PC-9 (cell line): Measurements from ENCODE around the gene HNRNPK. TPM values are rescaled to one million over a fixed set of nuclear protein-coding genes. Genes with fewer than 3 reads are reported as not detected.

Experiments
- BruUV-seq: library from RNA; stranded (reverse); fragments of 400-500 nt; replicated peaks from 2 replicates; lab custom pipeline; 2021; lab: Mats Ljungman, UMichigan
- CTCF ChIA-PET: fragments of 300-600 bp; sonication (Branson Sonifier 250); formaldehyde crosslinking; loops from one replicate; lab custom pipeline; 2022; ENCODE audit warnings: antibody characterized with exemption; lab: Charles Lee
- POLR2A ChIA-PET: fragments of 300-600 bp; sonication (Branson Sonifier 250); formaldehyde crosslinking; loops from one replicate; lab custom pipeline; 2022; ENCODE audit warnings: antibody characterized with exemption; ENCODE audit not compliant: unreplicated experiment; lab: Charles Lee
- DNase-seq, 2 experiments: peaks; one replicate each; pipeline versions ENCODE4 v3.0.0 to v3.0.0-alpha.2; 2015 to 2022; ENCODE audit warnings: mixed read lengths in 1 of 2
- H2AFZ ChIP-seq: fragments of 200-600 bp; sonication (generic); 2 replicates; pipeline ENCODE4 v1.8.1; 2017; ENCODE audit warnings: antibody characterized with exemption
- H3F3A ChIP-seq: fragments of 200-600 bp; sonication (generic); 2 replicates; pipeline ENCODE4 v1.8.1; 2017; ENCODE audit warnings: antibody characterized with exemption, mild to moderate bottlenecking, low read depth; ENCODE audit not compliant: insufficient read depth
- H3K27ac ChIP-seq: fragments of 200-600 bp; sonication (generic); 2 replicates; pipeline ENCODE4 v1.6.1; 2016; ENCODE audit warnings: mixed run types
- H3K27me3 ChIP-seq: fragments of 200-600 bp; sonication (generic); 2 replicates; pipeline ENCODE4 v1.6.1; 2016; ENCODE audit warnings: low read depth, mixed run types; ENCODE audit not compliant: insufficient read depth
- H3K36me3 ChIP-seq: fragments of 200-600 bp; sonication (generic); 2 replicates; pipeline ENCODE4 v1.6.1; 2016; ENCODE audit warnings: low read depth, mixed run types
- H3K4me1 ChIP-seq: fragments of 200-600 bp; sonication (generic); replicated peaks from 2 replicates; pipeline ENCODE4 v1.6.1; 2016; ENCODE audit warnings: mixed run types; ENCODE audit not compliant: insufficient read depth
- H3K4me2 ChIP-seq: fragments of 200-600 bp; sonication (generic); 2 replicates; pipeline ENCODE4 v1.6.1; 2017; ENCODE audit warnings: mixed run types
- H3K4me3 ChIP-seq: fragments of 200-600 bp; sonication (generic); 2 replicates; pipeline ENCODE4 v1.6.1; 2016; ENCODE audit warnings: mixed run types
- H3K79me2 ChIP-seq: fragments of 200-600 bp; sonication (generic); 2 replicates; pipeline ENCODE4 v1.6.1; 2017; ENCODE audit warnings: low read depth, mixed run types
- H3K9me2 ChIP-seq: fragments of 200-600 bp; sonication (generic); 2 replicates; pipeline ENCODE4 v1.8.1; 2017; ENCODE audit warnings: mild to moderate bottlenecking; ENCODE audit not compliant: insufficient read depth
- H3K9me3 ChIP-seq: fragments of 200-600 bp; sonication (generic); 2 replicates; pipeline ENCODE4 v1.8.1; 2016; ENCODE audit warnings: low read depth; ENCODE audit not compliant: insufficient read depth
- H4K20me1 ChIP-seq: fragments of 200-600 bp; sonication (generic); 2 replicates; pipeline ENCODE4 v1.8.1; 2017; ENCODE audit not compliant: insufficient read depth
- CTCF ChIP-seq: fragments of 200-600 bp; sonication (generic); conservative IDR thresholded peaks from 2 replicates; pipeline ENCODE4 v1.6.1; 2017; ENCODE audit warnings: mixed run types, antibody characterized with exemption, mild to moderate bottlenecking, moderate library complexity
- EZH2 ChIP-seq: fragments of 200-600 bp; sonication (generic); IDR thresholded peaks from 2 replicates; pipeline ENCODE4 v1.8.0; 2017; ENCODE audit warnings: antibody characterized with exemption, low read depth
- intact Hi-C: fragments of 100-400 bp; cut with micrococcal nuclease; formaldehyde crosslinking; loops from one replicate; pipeline ENCODE4 v1.10.0; 2022; ENCODE audit not compliant: unreplicated experiment
- total RNA-seq: library from RNA; stranded (reverse); gene quantifications from 2 replicates; pipeline ENCODE4 v1.2.3, GENCODE V29; 2021

Gene HNRNPK
- total RNA-seq, 1 experiment from 2014 or later: 583 TPM

- H3K79me2 ChIP-seq: peaks cover 53% of the 10 kb centered on the region
- H4K20me1 ChIP-seq: no peaks in the 10 kb centered on the region
- no TSS peak for BruUV-seq
- no peaks in the 10 kb centered on the region; the same call in 1 of the 2 replicates for H3K36me3 ChIP-seq
- ChIA-PET POLR2A (no interaction called here), CTCF (no interaction called here)
- no peaks in the 10 kb centered on the region for H3K9me3 ChIP-seq
- peaks cover 7% of the 10 kb centered on the region; the same call in 1 of the 2 replicates for H3F3A ChIP-seq
- no peaks in the 10 kb centered on the region for H3K27me3 ChIP-seq
- H3K4me1 ChIP-seq: peaks cover 16% of the 10 kb centered on the region
- H3K9me2 ChIP-seq: no peaks in the 10 kb centered on the region
- H3K4me2 ChIP-seq: no peak overlapping the region
- intact Hi-C loops: no loop called here
- no peak for TF ChIP-seq CTCF
- no peak for TF ChIP-seq EZH2
- H3K27ac ChIP-seq: no peak overlapping the region
- no peak for DNase-seq
- H3K4me3 ChIP-seq: no peak overlapping the region
- H2AFZ ChIP-seq: no peak overlapping the region
Observed at GRCh38 chr9:83988411-83988810, 8.4 kb upstream of the HNRNPK start.

- Histone ChIP-seq H3F3A (peaks cover 7% of the 10 kb centered on the region; the same call in 1 of the 2 replicates), H3K4me2 (no peak overlapping the region), H3K79me2 (peaks cover 63% of the 10 kb centered on the region), H2AFZ (no peak overlapping the region; the same call in 1 of the 2 replicates), H3K27ac (peak overlapping the region; percentile 48), H3K36me3 (no peaks in the 10 kb centered on the region; the same call in 1 of the 2 replicates), H3K4me3 (no peak overlapping the region), H3K27me3 (no peaks in the 10 kb centered on the region), H3K9me2 (no peaks in the 10 kb centered on the region), H3K4me1 (peaks cover 16% of the 10 kb centered on the region), H3K9me3 (no peaks in the 10 kb centered on the region), H4K20me1 (no peaks in the 10 kb centered on the region)
- intact Hi-C loops: no loop called here
- BruUV-seq: no TSS peak
- CTCF ChIA-PET: no interaction called here
- POLR2A ChIA-PET: no interaction called here
- DNase-seq: no peak
- TF ChIP-seq EZH2 (no peak), CTCF (no peak)
Observed at GRCh38 chr9:83987402-83987791, 7.4 kb upstream of the HNRNPK start.

DNA sequence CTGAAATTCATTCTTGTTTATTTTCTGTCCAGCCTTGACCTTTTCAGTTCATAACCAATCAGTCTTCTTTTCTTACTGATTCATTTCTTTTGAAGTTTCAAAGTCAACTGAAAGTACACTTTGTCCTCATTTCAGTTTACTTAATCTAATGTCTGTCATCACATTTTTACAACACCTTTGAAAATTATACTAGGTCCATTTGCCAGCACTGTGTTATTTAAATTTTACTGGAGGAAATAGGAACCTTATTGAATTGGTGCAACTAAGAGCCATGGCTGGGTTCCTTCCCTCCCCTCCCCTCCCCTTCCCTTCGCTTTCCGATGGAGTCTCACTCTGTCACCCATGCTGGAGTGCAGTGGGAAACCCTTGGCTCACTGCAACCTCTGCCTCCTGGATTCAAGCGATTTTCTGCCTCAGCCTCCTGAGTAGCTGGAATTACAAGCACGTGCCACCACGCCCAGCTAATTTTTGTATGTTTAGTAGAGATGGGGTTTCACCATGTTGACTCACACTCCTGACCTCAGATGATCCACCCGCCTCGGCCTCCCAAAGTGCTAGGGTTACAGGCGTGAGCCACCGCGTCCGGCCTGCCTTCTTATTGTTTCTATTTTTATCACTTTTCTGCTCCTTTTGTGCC is 6.9 kb upstream of the HNRNPK start:
- intact Hi-C loops: no loop called here
- H3K9me2 ChIP-seq: no peaks in the 10 kb centered on the region
- peak; percentile 33 to 46 for DNase-seq
- H3F3A ChIP-seq: peaks cover 7% of the 10 kb centered on the region; the same call in 1 of the 2 replicates
- ChIA-PET CTCF (no interaction called here), POLR2A (no interaction called here)
- peaks cover 19% of the 10 kb centered on the region for H3K4me1 ChIP-seq
- no TSS peak for BruUV-seq
- H4K20me1 ChIP-seq: no peaks in the 10 kb centered on the region
- TF ChIP-seq EZH2: no peak
- TF ChIP-seq CTCF: no peak
- H3K9me3 ChIP-seq: no peaks in the 10 kb centered on the region
- no peaks in the 10 kb centered on the region for H3K27me3 ChIP-seq
- peak overlapping the region; percentile 48 for H3K27ac ChIP-seq
- H3K4me2 ChIP-seq: peak overlapping the region; percentile 27; the same call in 1 of the 2 replicates
- peaks cover 68% of the 10 kb centered on the region for H3K79me2 ChIP-seq
- H3K36me3 ChIP-seq: no peaks in the 10 kb centered on the region; the same call in 1 of the 2 replicates
- H2AFZ ChIP-seq: no peak overlapping the region; the same call in 1 of the 2 replicates
- H3K4me3 ChIP-seq: no peak overlapping the region
